K562 (cell line): ENCODE measurements around the gene TAPBPL. TPM values are rescaled to one million over a fixed set of nuclear protein-coding genes. Genes with fewer than 3 reads are reported as not detected.
A peak's percentile ranks its signal among the peaks of the same experiment; 100 is the strongest.

Experiments
- ASH1L ChIP-seq: fragments of 450-650 bp; IDR thresholded peaks from 2 replicates; pipeline ENCODE4 v1.6.1; 2018; ENCODE audit warnings: borderline replicate concordance, mild to moderate bottlenecking, low read depth; ENCODE audit not compliant: partially characterized antibody
- BRF1 ChIP-seq: IDR thresholded peaks from 3 replicates; pipeline ENCODE4 v1.6.1; 2011; ENCODE audit warnings: borderline replicate concordance, mild to moderate bottlenecking; ENCODE audit not compliant: insufficient read length; ENCODE audit errors: extremely low read depth
- CREB1 ChIP-seq, 2 experiments: sonication (generic) in 1 of 2; formaldehyde crosslinking in 1 of 2; IDR thresholded peaks; 2 replicates each; pipeline versions ENCODE4 v1.6.1 to v1.8.0; 2012 to 2022; ENCODE audit warnings: inconsistent platforms in 1 of 2, mild to moderate bottlenecking in 1 of 2, missing genetic modification reagents in 1 of 2, moderate library complexity in 1 of 2
- EP300 ChIP-seq: IDR thresholded peaks from 2 replicates; pipeline ENCODE4 v1.6.1; 2012; ENCODE audit warnings: low read length, improper control_type of control experiment
- ETS2 ChIP-seq: IDR thresholded peaks from 2 replicates; pipeline ENCODE4 v1.6.1; 2016; ENCODE audit warnings: borderline replicate concordance, missing genetic modification characterization, mild to moderate bottlenecking, moderate library complexity, missing compliant biosample characterization; ENCODE audit not compliant: poor library complexity, severe bottlenecking
- HNRNPK ChIP-seq: fragments of 200-400 bp; formaldehyde crosslinking; IDR thresholded peaks from one replicate; pipeline ENCODE4 v1.6.1; 2018; ENCODE audit warnings: mild to moderate bottlenecking, low read depth, low read length; ENCODE audit not compliant: poor library complexity, severe bottlenecking
- IRF9 ChIP-seq: fragments of 450-650 bp; IDR thresholded peaks from 2 replicates; pipeline ENCODE4 v1.6.1; 2016; ENCODE audit warnings: missing biosample characterization, missing genetic modification characterization
- LCOR ChIP-seq: sonication (generic); formaldehyde crosslinking; IDR thresholded peaks from 2 replicates; pipeline ENCODE4 v1.8.0; 2022; ENCODE audit warnings: mild to moderate bottlenecking, missing genetic modification reagents
- NELFE ChIP-seq: IDR thresholded peaks from 2 replicates; pipeline ENCODE4 v1.6.1; 2011; ENCODE audit warnings: mild to moderate bottlenecking; ENCODE audit not compliant: insufficient read depth, insufficient read length
- NR0B1 ChIP-seq: fragments of 450-650 bp; IDR thresholded peaks from one replicate; pipeline ENCODE4 v1.6.1; 2018; ENCODE audit warnings: mild to moderate bottlenecking, moderate library complexity; ENCODE audit not compliant: partially characterized antibody
- PCBP2 ChIP-seq: fragments of 200-400 bp; formaldehyde crosslinking; IDR thresholded peaks from 2 replicates; pipeline ENCODE4 v1.6.1; 2018; ENCODE audit warnings: low read length, low read depth, mild to moderate bottlenecking, moderate library complexity; ENCODE audit not compliant: poor library complexity, severe bottlenecking
- PHB ChIP-seq: fragments of 250-450 bp; sonication (Bioruptor Pico); IDR thresholded peaks from 2 replicates; pipeline ENCODE4 v1.5.0; 2021
- STAT6 ChIP-seq: sonication (generic); formaldehyde crosslinking; IDR thresholded peaks from 2 replicates; pipeline ENCODE4 v1.8.1; 2023; ENCODE audit warnings: mild to moderate bottlenecking, missing genetic modification reagents
- U2AF2 ChIP-seq: fragments of 200-400 bp; formaldehyde crosslinking; optimal IDR thresholded peaks from 2 replicates; pipeline ENCODE3; 2017; ENCODE audit warnings: low read depth, mild to moderate bottlenecking, low read length
- ZNF212 ChIP-seq: fragments of 450-650 bp; formaldehyde crosslinking; IDR thresholded peaks from 2 replicates; pipeline ENCODE4 v1.4.0; 2020; ENCODE audit warnings: mild to moderate bottlenecking
- ZNF431 ChIP-seq: sonication (generic); formaldehyde crosslinking; IDR thresholded peaks from 2 replicates; pipeline ENCODE4 v1.8.0; 2022; ENCODE audit warnings: mild to moderate bottlenecking, missing genetic modification reagents
- ZNF717 ChIP-seq: fragments of 250-450 bp; sonication (Bioruptor Pico); IDR thresholded peaks from 2 replicates; pipeline ENCODE4 v1.5.0; 2021
- polyA plus RNA-seq, 8 experiments: library from polyadenylated mRNA; depleted of rRNA in 4 of 8; stranded (reverse) in 5 of 8; unstranded in 3 of 8; fragments of >200 nt; fragmentation: Nextera tagmentation in 2 of 8; fragmentation: Illumina TruSeq in 1 of 8; extraction: Ambion mirVana in 2 of 8; extraction: Trizol in 1 of 8; gene quantifications; 2 replicates each; pipeline versions ENCODE4 v1.2.1 to v1.2.3, GENCODE V29; 2011 to 2014; ENCODE audit warnings: inconsistent platforms in 1 of 8, missing spikeins in 1 of 8
- total RNA-seq, 7 experiments: library from RNA; depleted of rRNA in 6 of 7; stranded (reverse); fragments of >200 nt in 6 of 7; fragmentation: Illumina TruSeq in 2 of 7; extraction: Trizol in 2 of 7; gene quantifications; 2 replicates each; pipeline versions ENCODE4 v1.2.1 to v1.2.3, GENCODE V29; 2011 to 2021; ENCODE audit warnings: low replicate concordance in 1 of 7
- TF ChIP-seq, protein P1 (sequence below): fragments of 250-450 bp; sonication (Bioruptor Pico); IDR thresholded peaks from 2 replicates; pipeline ENCODE4 v1.8.0; 2022; ENCODE audit warnings: inconsistent platforms

TAPBPL gene
- total and polyA plus RNA-seq, 9 of the 15 experiments (the other 6 are each of a cell fraction or from before 2014, with no cell fraction given) = 0.29 to 1.6 (median 0.45) TPM

GRCh38 chr12:6493497-6494257 lies 41.8 kb downstream of the TAPBPL start, which contains the start of gene NCAPD2 (continued):
- TF ChIP-seq, protein P1, sequence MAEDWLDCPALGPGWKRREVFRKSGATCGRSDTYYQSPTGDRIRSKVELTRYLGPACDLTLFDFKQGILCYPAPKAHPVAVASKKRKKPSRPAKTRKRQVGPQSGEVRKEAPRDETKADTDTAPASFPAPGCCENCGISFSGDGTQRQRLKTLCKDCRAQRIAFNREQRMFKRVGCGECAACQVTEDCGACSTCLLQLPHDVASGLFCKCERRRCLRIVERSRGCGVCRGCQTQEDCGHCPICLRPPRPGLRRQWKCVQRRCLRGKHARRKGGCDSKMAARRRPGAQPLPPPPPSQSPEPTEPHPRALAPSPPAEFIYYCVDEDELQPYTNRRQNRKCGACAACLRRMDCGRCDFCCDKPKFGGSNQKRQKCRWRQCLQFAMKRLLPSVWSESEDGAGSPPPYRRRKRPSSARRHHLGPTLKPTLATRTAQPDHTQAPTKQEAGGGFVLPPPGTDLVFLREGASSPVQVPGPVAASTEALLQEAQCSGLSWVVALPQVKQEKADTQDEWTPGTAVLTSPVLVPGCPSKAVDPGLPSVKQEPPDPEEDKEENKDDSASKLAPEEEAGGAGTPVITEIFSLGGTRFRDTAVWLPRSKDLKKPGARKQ (CRISPR knock-in tag) = no peak
- TF ChIP-seq HNRNPK (no peak), NR0B1 (no peak), EP300 (no peak), ZNF717 (CRISPR knock-in tag) (no peak), PCBP2 (no peak), LCOR (CRISPR knock-in tag) (0 out of 2 replicates have a peak, but pooled peaks have one; percentile 7), CREB1 (IDR thresholded peaks at IDR 0.05) (no peak; the same call in 1 of the 2 replicates), CREB1 (CRISPR knock-in tag; IDR thresholded peaks at IDR 0.05) (peak; percentile 38; the same call in 1 of the 2 replicates), IRF9 (tag) (no peak), ZNF431 (no peak), BRF1 (no peak), ETS2 (tag) (no peak), ASH1L (no peak), NELFE (no peak), ZNF212 (CRISPR knock-in tag) (no peak), PHB (CRISPR knock-in tag) (no peak), U2AF2 (no peak), STAT6 (CRISPR knock-in tag) (no peak)
